Limb (tissue), 2 donors: Measurements from ENCODE around the gene DCTN3.

Source experiments
- DNase-seq, 2 donors: peaks; one replicate each; pipeline ENCODE4 v3.0.0-alpha.2; 2016; ENCODE audit errors: extremely low spot score in 2 of 2

Gene DCTN3

DNA sequence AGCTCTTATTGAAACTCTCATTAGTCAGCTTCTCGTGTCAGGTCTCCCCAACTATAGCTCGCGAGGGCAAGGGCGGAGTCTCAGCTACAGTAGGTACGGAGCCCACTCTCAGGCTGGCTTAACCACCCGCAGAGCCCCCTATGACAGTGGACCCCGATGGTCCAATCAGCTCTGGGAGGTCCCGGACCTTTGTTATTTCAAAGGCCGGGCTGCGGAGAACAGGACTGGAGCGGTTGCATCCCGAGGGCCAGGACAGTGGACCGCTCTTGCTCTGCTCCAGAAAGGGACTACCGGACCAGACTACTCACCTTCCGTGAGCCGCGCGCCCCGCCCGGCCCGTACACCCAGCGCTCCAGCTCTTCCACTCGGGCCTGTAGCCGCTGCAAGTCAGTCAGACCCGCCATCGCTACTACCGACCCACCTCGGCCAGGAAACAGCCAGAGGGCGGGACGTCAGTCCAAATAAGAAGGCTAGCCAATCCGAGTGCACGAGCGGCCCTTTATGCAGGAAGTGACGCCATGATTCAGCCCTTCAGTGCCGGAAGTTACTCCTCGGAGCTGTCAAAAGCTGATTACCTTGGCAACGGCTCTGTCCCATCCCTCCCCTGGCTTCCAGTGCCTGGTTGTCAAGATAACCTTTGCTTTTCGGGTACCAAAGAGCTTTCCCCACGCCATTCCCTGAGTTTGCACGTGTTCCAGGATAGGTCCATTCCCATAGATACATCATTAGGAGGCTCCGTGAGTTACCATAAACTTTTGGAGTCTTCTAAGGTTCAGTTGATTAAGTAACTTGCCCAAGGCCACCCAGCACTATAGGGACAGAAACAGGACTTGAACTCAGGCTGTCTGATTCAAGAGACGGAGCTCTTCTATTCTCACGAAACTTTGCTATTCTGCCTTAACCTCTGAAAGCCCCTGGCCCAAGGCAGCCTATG lies at the start of gene DCTN3:
Gene DCTN3 (minus strand): TSS at position 435 of the 934 bp plus-strand sequence. CDS start 31 bp downstream, at position 404.
- peak; percentile 89 to 97 for DNase-seq

DNA sequence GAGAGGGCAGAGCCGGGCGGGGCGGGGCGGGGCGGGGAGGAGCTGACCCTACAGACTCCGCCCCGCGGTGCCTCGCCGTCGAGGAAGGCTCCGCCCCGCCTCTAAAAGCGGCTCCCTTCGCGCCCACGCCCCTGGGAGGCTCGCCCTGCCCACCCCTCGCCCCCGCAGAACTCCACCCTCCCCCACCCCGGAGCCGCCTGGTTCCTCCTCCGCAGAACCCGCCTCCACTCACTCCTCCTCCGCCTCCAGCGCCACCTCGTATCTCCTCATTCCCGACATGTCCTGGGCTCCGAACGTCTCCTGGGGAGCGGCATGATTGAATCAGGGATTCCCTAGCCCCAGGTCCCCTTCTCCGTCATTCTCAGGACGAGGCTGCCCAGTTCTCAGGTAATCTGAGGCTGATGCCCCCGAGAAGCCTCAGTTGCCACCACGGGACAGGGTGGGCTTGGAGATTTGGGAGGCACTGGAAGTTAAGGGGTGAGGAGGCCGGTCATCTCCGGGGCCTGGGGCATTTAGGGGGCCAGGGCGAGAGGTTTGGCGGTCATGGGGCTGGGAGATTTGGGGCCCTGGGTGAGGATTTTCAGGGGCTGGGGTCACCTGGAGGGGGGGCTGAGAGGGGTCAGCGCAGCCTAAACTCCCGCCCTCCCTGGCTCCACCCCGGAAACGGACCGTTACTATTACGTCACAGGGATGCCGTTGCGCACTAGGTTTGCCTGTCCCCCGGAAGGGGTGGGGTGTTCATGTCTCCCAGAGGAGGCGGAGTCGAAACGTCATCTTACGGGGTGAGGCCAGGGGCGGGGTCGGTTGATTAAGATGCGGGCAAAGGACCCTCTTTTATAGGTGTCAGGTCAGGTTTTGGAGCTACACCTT lies 45.3 kb upstream of the DCTN3 start:
- DNase-seq = peak; percentile 94 to 95

DNA sequence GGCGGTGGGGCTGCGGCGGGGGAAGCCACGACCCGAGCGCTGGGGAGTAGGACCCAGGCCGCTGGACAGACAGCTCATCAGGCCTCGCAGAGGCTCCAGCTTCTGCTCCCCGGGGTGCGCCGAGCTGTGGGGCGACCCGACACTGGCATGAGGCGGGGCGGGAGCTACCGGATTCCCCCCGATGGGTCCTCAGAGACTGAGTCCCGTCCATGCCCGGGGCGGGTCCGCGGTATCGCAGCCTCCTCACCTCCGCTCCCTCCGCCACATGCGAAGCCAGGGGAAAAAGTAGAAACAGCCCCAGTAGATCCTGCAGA lies 44.7 kb upstream of the DCTN3 start:
- no peak for DNase-seq

DNA sequence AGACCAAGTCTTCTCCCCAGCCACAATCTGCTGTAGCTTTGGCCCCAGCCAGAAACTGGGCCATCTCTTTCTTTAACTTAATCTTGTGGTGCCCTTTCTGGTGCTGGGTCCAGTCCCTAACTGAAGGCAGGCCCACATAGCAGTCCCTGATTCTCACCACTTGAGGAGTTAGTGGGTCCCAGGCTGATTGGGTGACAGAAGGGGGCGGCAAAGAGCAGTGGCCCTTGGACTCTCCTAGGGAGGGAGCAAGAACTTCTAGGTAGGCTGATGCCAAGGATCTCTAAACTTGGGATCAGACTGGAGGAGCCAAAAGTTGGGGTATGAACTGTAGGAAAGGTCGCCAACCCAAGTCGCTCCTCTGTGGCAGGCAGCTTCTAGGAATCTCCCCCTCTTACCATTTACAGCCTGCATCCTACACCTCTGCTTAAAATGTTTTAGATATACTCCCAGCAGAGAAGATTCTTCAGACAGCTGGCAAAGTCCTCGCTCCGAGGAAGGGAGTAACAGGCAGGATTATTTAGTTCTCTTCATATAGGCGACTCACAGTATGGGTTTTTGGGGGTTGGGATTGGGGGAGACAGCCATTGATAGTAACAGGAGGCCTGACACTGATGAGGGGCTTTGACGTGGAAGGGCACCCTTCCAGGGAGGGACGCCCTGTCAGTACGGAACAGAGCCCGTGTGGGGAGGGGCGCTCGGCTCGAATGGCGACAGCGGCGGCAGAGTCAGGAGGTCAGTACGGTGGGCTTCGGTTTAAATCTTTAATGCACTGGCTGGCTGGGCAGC lies 44.2 kb upstream of the DCTN3 start:
- peak; percentile 65 to 83 for DNase-seq

DNA sequence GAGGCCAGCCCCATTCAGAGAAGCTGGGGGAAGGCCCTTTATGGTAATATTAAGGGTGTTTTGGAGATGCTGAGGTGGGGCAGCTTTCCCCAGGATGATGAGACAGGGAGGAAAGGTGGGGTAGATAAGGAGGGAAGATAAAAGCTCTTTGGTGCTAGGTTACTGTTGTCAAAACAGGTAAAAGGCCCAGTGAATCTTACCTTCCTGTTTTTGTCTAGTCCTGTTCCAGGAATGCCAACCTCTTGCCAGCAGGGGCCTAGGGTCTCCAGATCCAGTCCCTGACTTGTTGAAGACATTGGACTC lies 43.0 kb upstream of the DCTN3 start:
- DNase-seq = no peak

DNA sequence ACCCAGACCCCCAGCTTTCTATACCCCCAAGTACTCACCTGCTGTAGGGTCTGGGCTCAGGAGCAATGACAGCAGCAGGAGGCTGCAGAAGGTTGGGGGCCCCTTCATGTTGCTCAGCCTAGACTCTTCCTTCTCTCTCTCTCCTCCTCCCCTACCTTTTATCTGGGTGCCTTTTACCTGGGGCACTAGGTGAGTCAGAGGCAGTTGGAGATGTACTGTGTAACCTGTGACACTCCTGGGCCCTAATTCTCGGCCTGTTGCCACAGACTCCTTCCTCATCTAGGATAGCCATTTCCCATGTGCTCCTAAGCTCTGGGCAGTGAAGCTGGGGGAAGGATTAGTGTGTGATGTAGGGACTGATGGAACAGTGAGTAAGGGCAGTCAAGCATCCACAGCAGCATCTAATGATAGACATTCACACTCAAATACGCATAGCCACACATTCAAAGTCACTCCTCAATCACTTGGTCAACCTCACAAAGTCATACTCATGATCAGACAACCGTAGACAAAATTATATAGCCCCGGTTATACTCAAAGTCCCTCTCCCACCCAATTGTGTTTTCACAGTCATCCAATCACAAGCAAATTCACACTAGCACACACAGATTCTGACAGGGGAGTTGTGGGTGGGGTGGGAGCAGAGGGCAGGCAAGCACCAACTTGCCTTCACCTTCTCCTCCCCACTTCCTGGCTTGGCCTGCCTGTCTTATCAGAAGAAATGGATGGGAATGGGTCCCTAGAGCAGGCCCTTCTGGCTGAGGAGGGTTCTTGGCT lies 42.4 kb upstream of the DCTN3 start, which contains the start of gene CCL27:
Gene CCL27 (minus strand): TSS at position 132 of the 777 bp plus-strand sequence. CDS start 24 bp downstream, at position 108.
- no peak for DNase-seq

DNA sequence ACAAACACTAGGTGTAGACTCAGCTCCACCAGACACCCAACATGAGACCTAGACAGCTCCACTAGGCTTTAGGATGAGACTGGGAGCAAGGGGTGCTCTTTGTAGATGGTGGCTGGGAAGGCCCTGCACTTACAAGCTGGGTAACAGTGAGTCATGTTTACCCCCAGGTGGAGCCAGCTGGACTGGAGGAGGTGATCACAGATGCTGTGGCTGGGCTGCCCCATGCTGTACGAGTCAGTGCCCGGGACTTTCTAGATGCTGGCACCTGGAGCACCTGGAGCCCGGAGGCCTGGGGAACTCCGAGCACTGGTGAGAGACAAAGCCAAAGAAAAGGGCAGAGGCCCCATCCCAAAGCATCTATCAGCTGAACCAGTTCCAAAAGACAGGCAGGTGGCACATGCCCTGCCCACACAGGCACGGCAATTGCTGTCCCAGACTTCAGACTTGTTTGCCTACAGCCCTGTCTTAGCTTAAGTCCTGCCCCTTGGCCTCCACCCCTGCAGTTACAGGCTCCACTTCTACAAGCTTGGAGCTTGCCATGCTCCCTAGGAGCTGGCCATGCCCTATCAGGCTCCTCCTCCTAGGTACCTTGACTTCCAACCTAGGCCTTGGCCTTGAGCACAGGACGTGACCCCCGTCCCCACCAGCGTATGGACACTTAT lies 39.4 kb upstream of the DCTN3 start:
- DNase-seq = no peak

DNA sequence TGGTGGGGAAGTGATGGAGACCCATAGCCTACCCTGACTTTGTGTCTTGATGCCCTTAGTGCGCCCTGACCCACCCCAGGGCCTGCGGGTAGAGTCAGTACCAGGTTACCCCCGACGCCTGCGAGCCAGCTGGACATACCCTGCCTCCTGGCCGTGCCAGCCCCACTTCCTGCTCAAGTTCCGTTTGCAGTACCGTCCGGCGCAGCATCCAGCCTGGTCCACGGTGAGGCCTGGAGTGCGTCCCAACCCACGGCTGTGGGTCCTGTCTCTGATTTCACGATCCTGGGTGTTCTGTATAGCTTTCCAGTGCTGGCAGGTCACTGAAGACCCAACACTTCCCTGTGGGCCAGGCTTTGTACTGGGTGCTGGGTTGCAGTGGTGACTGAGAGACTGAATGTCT lies 38.2 kb upstream of the DCTN3 start:
- DNase-seq = no peak

DNA sequence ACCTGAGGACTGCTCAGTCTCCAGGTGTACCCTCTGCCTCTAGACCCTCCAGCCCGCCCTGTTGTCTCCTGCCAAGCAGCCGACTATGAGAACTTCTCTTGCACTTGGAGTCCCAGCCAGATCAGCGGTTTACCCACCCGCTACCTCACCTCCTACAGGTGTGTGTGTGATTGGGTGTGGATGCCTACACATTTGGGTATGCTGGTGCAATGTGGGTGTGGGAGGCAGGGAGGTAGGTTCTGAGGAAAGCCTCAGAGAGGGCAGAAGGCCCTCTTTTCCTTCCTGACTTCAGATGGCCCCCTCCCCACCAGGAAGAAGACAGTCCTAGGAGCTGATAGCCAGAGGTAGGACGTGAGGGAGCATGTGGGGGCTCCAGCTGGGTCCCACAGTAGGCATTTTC lies 36.7 kb upstream of the DCTN3 start:
- DNase-seq = no peak

DNA sequence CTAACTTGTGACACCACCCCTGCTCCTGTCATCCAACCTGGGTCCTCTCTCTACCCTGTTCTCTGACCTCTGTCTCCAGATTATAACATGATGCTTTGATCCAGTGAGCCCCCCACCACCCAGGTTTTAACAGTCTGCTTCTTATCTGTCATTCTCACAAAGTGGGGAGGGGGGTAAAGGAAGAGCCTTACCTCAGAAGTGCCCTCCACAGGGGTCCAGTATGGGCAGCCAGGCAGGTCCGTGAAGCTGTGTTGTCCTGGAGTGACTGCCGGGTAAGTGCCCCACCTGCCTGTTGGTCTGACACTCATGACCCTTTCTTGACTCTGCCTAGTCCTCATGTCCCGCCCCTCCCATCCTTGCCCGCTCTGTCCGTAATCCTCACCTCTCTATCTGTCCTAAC lies 35.1 kb upstream of the DCTN3 start:
- DNase-seq = no peak

DNA sequence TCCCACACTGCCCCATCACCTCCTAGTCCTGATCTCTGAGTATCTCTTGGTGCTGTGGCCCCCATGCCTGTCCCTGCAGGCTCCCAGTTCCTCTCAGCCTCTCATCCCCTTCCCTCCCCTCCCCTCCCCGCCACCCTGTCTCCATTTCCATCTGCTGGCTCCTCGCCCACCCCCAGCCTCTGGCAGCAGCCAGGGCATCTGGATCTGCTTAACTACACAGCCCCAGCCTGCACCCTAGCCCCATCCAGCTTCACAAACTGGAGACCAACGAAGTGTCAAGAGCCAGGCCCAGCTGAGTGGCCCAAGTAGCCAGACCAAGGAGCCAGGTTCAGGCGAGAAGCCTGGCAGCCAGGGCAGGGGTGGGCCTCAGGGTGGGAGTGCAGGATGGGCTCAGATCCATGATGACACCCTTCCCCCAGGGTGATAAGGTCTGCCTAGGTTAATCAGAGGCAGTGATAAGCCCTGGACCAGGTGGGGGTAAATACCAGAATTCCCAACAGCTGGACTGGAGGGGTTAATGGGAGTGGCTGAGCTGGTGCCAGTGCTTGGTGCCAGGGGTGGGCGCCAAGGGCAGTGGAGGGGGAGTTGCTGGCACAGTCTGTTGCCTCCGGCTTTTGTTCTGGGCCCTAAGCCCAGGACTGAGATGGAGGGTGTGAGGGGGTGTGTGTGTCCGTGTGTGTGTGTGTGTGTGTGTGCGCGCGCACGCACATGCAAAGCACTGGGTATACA lies 34.2 kb upstream of the DCTN3 start:
- DNase-seq = peak; percentile 81 to 86

DNA sequence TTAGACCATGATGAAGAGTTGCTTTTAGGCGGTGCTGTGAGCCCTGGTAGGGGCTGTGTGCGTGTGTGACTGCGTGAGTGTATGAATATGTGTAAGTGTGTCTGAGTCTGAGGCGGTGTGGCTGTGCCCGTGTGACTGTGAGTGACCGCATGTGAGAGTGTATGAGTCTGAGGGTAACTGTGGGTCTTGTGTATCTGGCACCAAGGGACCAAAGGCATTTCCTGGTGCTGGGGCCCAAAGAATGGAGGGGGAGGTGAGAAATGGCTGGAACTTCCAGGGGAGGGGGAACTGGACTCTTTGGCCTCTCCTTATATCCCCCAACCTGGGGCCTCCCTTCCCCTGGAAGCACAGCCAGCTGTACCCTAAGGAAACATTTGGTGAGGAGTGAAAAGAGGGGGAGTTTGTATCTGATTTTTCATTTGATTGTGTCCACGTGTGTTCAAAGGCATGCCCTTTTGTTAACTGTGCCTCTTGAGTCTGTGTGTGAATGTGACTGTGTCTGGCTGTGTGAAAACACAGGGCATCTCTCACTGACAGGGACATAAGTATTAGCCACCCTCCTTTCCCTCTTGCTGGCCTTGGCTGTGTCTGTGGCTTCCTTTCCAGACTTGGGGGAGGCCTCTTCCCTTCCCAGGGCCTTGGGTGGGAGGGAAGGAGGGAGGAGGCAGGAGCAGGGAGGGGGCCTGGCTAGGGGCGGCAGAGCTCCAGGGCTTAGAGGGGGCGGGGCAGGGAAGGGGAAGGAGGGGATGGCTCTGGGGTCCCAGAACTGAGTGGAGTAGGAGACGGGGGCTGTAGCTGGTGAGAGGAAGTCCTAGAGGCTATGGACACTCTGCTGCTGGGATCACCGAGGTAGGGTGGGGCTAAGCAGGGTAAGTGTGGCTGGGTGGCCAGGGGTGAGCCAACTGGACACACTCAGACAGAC lies 33.1 kb upstream of the DCTN3 start:
- peak; percentile 72 to 87 for DNase-seq

DNA sequence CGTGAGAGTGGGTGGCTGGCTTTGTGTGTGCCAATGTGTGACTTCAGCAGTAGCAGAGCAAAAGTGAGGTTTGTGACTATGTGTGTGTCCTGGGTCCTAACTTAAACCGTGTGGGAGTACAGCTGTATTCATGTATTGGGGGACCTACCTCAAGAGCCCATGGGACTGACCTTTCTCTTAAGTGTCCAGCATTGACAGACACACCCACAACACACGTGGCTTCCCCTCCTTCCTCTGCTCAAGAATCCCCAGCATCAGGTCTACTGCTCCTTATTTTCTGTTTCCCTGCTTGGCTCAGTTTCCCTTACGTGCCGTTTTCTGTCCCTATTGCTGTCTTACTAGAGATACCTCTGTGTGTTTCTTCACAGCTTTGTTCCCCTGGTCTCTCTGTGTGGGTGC lies 32.3 kb upstream of the DCTN3 start:
- no peak for DNase-seq

DNA sequence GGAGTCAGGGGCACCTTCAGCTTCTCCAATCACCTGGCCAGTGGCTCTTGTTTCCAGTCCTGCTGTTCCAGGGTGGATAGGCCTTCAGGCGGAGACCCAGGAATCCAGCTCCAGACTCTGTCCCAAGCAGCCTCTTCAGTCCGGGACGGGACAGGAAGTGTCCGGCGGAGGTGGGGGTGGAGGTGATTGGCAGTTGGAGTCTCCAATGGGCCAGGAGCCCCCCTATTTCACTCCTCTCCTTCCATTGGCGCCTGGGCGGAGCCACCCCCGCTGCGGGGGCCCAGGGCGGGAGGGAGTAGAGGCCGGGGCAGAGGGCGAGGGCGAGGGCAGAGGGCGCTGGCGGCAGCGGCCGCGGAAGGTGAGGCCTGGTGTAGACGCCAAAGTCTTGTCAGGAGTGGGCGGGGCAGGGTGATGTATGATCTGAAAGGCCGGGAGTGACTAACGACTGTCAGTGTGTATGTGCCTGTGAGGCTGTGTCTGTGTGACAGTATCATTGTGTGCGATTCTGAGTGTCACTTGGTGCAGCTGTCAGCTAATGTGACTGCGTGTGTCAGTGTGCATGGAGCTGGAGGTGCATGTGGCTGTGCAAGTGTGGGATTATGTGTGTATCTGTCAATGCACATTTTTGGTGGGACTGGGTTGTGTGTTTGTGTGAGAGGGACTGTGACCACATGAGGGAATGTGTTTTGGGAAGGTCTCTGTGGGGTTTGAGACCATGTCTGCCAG lies 31.7 kb upstream of the DCTN3 start, which contains the start of gene IL11RA:
Gene IL11RA (plus strand): TSS at position 310 of the 726 bp plus-strand sequence. CDS start 3,033 bp downstream, outside the sequence.
- peak; percentile 82 for DNase-seq

DNA sequence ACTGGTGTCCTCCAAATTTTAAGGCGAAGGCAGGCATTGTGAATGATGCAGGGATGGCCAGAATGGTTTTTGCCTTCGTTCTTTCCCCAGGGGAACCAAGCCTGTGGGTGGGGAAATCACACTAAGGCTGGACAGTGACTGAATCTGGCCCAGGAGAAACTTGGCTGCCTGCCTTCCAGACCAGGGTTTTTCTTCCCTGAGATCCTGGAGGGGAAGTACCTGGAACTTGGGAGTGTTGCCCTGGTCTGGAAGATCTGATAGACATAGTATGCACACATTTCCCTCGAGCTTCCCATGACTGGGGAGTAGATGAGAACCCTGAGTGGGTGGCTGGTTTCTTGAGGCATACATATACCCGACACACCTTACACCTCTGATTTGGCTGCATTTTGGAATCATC lies 31.0 kb upstream of the DCTN3 start:
- DNase-seq = no peak

DNA sequence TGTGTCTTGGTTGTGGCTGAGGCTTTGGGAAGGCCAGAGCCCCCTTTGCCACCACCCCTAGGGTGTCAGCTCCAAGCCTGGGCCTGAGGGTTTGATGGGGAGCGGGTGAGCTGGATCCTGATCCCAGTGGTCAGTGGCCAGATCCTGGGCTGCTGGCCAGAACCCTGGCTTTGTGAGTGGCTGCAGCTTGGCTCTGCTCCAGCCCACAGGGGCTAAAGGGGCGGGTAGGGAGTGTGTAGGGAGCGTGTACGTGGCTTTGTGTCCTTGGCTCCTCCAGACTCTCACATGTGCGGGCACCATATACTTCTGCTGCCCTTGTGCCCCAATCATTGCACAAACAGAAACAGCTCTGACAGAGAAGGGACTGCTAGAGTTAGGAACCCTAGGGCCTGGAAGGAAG lies 30.5 kb upstream of the DCTN3 start:
- DNase-seq = no peak

DNA sequence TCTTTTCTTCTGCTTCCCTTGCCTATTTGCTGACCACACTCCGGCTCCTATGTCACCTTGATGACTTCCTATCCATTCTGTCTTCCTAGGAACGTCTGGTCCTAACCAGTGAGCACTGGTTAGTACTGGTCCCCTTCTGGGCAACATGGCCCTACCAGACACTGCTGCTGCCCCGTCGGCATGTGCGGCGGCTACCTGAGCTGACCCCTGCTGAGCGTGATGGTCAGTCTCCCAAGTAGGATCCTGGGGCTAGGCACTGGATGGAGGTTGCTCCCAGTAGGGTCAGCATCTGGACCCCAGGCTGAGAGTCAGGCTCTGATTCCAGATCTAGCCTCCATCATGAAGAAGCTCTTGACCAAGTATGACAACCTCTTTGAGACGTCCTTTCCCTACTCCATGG lies 28.4 kb upstream of the DCTN3 start:
- no peak for DNase-seq

DNA sequence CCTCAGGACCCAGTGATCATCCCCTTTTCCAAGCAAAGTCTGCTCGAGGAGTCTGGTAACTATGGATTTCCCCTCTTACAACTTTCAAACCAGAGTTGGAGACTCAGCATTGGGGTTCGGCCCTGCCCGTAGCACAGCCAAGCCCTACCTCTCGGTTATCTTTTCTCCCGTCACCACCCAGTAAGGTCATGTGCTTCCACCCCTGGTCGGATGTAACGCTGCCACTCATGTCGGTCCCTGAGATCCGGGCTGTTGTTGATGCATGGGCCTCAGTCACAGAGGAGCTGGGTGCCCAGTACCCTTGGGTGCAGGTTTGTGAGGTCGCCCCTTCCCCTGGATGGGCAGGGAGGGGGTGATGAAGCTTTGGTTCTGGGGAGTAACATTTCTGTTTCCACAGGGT lies 27.4 kb upstream of the DCTN3 start:
- DNase-seq = no peak
